HEK293 (cell line): ENCODE measurements around the gene RAP2A.

Experiments
- EGR2 ChIP-seq: fragments of 450-650 bp; formaldehyde crosslinking; IDR thresholded peaks from 2 replicates; pipeline ENCODE4 v1.5.1; 2016; ENCODE audit warnings: low read depth, missing biosample characterization, missing genetic modification characterization
- FEZF1 ChIP-seq: fragments of 450-650 bp; formaldehyde crosslinking; IDR thresholded peaks from 2 replicates; pipeline ENCODE4 v1.5.1; 2016; ENCODE audit warnings: missing biosample characterization, missing genetic modification characterization
- KLF1 ChIP-seq: fragments of 450-650 bp; formaldehyde crosslinking; IDR thresholded peaks from 2 replicates; pipeline ENCODE4 v1.5.1; 2016; ENCODE audit warnings: missing biosample characterization, missing genetic modification characterization
- KLF8 ChIP-seq: fragments of 450-650 bp; formaldehyde crosslinking; IDR thresholded peaks from 2 replicates; pipeline ENCODE4 v1.5.1; 2016; ENCODE audit warnings: missing biosample characterization, missing genetic modification characterization
- REPIN1 ChIP-seq: fragments of 450-650 bp; formaldehyde crosslinking; IDR thresholded peaks from 2 replicates; pipeline ENCODE4 v1.5.1; 2017; ENCODE audit warnings: missing biosample characterization, missing genetic modification characterization, low read depth
- SP3 ChIP-seq: fragments of 450-650 bp; formaldehyde crosslinking; IDR thresholded peaks from 2 replicates; pipeline ENCODE4 v1.5.1; 2016; ENCODE audit warnings: missing biosample characterization, missing genetic modification characterization
- SP7 ChIP-seq: fragments of 450-650 bp; formaldehyde crosslinking; IDR thresholded peaks from 2 replicates; pipeline ENCODE4 v1.5.1; 2016; ENCODE audit warnings: missing biosample characterization, missing genetic modification characterization
- ZBTB17 ChIP-seq: fragments of 450-650 bp; formaldehyde crosslinking; IDR thresholded peaks from 2 replicates; pipeline ENCODE4 v1.5.1; 2016; ENCODE audit warnings: missing biosample characterization, missing genetic modification characterization
- ZFP37 ChIP-seq: fragments of 450-650 bp; formaldehyde crosslinking; IDR thresholded peaks from 2 replicates; pipeline ENCODE4 v1.5.1; 2016; ENCODE audit warnings: missing biosample characterization, missing genetic modification characterization
- ZIC2 ChIP-seq: fragments of 450-650 bp; formaldehyde crosslinking; IDR thresholded peaks from 2 replicates; pipeline ENCODE4 v1.5.1; 2016; ENCODE audit warnings: missing biosample characterization, missing genetic modification characterization
- ZNF140 ChIP-seq: fragments of 450-650 bp; formaldehyde crosslinking; IDR thresholded peaks from 2 replicates; pipeline ENCODE4 v1.5.1; 2016; ENCODE audit warnings: missing biosample characterization, missing genetic modification characterization
- ZNF146 ChIP-seq: fragments of 450-650 bp; formaldehyde crosslinking; IDR thresholded peaks from 2 replicates; pipeline ENCODE4 v1.5.1; 2016; ENCODE audit warnings: missing biosample characterization, missing genetic modification characterization
- ZNF211 ChIP-seq: fragments of 450-650 bp; formaldehyde crosslinking; IDR thresholded peaks from 2 replicates; pipeline ENCODE4 v1.5.1; 2016; ENCODE audit warnings: low read depth, missing biosample characterization, missing genetic modification characterization
- ZNF24 ChIP-seq: fragments of 450-650 bp; formaldehyde crosslinking; IDR thresholded peaks from 2 replicates; pipeline ENCODE4 v1.5.1; 2016; ENCODE audit warnings: missing biosample characterization, missing genetic modification characterization
- ZNF311 ChIP-seq: fragments of 450-650 bp; formaldehyde crosslinking; IDR thresholded peaks from 2 replicates; pipeline ENCODE4 v1.5.1; 2017; ENCODE audit warnings: missing biosample characterization, missing genetic modification characterization, borderline replicate concordance
- ZNF324 ChIP-seq: fragments of 450-650 bp; formaldehyde crosslinking; IDR thresholded peaks from 2 replicates; pipeline ENCODE4 v1.5.1; 2016; ENCODE audit warnings: missing biosample characterization, missing genetic modification characterization
- ZNF530 ChIP-seq: fragments of 450-650 bp; formaldehyde crosslinking; IDR thresholded peaks from 2 replicates; pipeline ENCODE4 v1.5.1; 2016; ENCODE audit warnings: low read depth, missing biosample characterization, missing genetic modification characterization
- ZNF549 ChIP-seq: fragments of 450-650 bp; IDR thresholded peaks from 2 replicates; pipeline ENCODE4 v1.5.1; 2018; ENCODE audit warnings: missing biosample characterization, missing genetic modification characterization, mild to moderate bottlenecking, inconsistent platforms, moderate library complexity
- ZNF558 ChIP-seq: fragments of 450-650 bp; formaldehyde crosslinking; IDR thresholded peaks from 2 replicates; pipeline ENCODE4 v1.5.1; 2016; ENCODE audit warnings: missing biosample characterization, missing genetic modification characterization
- ZNF585B ChIP-seq: fragments of 450-650 bp; formaldehyde crosslinking; IDR thresholded peaks from 2 replicates; pipeline ENCODE4 v1.5.1; 2016; ENCODE audit warnings: missing biosample characterization, missing genetic modification characterization
- ZNF600 ChIP-seq: fragments of 450-650 bp; formaldehyde crosslinking; IDR thresholded peaks from 2 replicates; pipeline ENCODE4 v1.5.1; 2016; ENCODE audit warnings: missing biosample characterization, missing genetic modification characterization
- ZNF701 ChIP-seq: fragments of 450-650 bp; formaldehyde crosslinking; IDR thresholded peaks from 2 replicates; pipeline ENCODE4 v1.5.1; 2016; ENCODE audit warnings: missing biosample characterization, missing genetic modification characterization
- ZNF785 ChIP-seq: fragments of 450-650 bp; formaldehyde crosslinking; IDR thresholded peaks from 2 replicates; pipeline ENCODE4 v1.5.1; 2016; ENCODE audit warnings: missing biosample characterization, missing genetic modification characterization
- TF ChIP-seq, protein P1 (sequence below): fragments of 450-650 bp; formaldehyde crosslinking; IDR thresholded peaks from 2 replicates; pipeline ENCODE4 v1.5.1; 2016; ENCODE audit warnings: missing biosample characterization, missing genetic modification characterization
- TF ChIP-seq, protein P2 (sequence below): fragments of 450-650 bp; formaldehyde crosslinking; IDR thresholded peaks from 2 replicates; pipeline ENCODE4 v1.5.1; 2017; ENCODE audit warnings: missing biosample characterization, missing genetic modification characterization
- TF ChIP-seq, protein P3 (sequence below): fragments of 450-650 bp; formaldehyde crosslinking; optimal IDR thresholded peaks from 2 replicates; pipeline ENCODE3; 2016; ENCODE audit warnings: missing biosample characterization, mild to moderate bottlenecking, missing genetic modification characterization
- TF ChIP-seq, protein P4 (sequence below): fragments of 450-650 bp; formaldehyde crosslinking; IDR thresholded peaks from 2 replicates; pipeline ENCODE4 v1.5.1; 2016; ENCODE audit warnings: missing biosample characterization, missing genetic modification characterization
- TF ChIP-seq, protein P5 (sequence below): fragments of 450-650 bp; formaldehyde crosslinking; IDR thresholded peaks from 2 replicates; pipeline ENCODE4 v1.5.1; 2017; ENCODE audit warnings: missing biosample characterization, missing genetic modification characterization
- TF ChIP-seq, protein P6 (sequence below): fragments of 450-650 bp; IDR thresholded peaks from 2 replicates; pipeline ENCODE4 v1.5.1; 2018; ENCODE audit warnings: missing biosample characterization, mild to moderate bottlenecking, missing genetic modification characterization

The RAP2A gene

DNA sequence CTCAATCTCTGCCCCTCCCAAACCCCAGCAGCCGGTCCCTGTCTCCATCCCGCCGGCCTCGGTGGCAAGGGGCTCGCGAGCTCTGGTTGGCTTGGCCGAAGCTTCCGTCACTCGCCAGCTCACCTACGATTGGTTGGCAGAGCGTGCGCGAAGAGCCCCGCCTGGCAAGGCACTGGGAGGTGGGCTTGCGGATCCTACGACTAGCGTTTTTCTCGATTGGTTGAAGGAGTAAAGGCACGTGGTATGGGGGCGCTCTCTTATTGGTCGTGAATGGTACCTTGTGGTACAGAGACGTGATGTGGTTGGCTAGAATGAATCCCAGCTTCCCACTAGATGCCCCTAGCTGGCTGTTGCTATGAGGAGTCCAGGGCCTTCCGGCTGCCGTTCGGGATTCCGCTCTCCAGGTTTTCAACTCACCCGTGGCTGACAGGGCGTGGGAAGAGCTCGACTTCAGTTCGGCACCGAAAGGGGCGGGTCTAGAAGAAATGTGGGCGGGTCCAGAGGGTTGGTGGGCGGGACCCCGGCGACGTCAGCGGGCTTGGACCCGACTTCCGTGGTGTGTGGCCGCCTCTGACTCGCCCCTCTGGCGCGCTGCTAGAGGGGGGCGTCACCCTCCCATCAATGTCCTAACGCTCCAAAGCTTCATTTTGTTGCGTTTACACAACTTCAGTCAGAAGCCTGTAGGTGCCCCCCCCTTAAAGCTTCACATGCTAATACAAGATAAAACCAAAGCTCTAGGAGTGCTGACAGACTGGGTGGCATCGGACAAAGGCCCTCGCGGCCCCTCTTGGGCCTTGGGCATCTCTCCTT is 847 bp upstream of the RAP2A start (continued):
- TF ChIP-seq ZNF549 (tag by site-specific recombination): no peak
- peak; percentile 76 for TF ChIP-seq ZBTB17 (tag by site-specific recombination)
- TF ChIP-seq, protein P1, sequence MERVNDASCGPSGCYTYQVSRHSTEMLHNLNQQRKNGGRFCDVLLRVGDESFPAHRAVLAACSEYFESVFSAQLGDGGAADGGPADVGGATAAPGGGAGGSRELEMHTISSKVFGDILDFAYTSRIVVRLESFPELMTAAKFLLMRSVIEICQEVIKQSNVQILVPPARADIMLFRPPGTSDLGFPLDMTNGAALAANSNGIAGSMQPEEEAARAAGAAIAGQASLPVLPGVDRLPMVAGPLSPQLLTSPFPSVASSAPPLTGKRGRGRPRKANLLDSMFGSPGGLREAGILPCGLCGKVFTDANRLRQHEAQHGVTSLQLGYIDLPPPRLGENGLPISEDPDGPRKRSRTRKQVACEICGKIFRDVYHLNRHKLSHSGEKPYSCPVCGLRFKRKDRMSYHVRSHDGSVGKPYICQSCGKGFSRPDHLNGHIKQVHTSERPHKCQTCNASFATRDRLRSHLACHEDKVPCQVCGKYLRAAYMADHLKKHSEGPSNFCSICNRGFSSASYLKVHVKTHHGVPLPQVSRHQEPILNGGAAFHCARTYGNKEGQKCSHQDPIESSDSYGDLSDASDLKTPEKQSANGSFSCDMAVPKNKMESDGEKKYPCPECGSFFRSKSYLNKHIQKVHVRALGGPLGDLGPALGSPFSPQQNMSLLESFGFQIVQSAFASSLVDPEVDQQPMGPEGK: peak; percentile 60
- TF ChIP-seq ZNF600 (tag by site-specific recombination): no peak
- TF ChIP-seq, protein P2, sequence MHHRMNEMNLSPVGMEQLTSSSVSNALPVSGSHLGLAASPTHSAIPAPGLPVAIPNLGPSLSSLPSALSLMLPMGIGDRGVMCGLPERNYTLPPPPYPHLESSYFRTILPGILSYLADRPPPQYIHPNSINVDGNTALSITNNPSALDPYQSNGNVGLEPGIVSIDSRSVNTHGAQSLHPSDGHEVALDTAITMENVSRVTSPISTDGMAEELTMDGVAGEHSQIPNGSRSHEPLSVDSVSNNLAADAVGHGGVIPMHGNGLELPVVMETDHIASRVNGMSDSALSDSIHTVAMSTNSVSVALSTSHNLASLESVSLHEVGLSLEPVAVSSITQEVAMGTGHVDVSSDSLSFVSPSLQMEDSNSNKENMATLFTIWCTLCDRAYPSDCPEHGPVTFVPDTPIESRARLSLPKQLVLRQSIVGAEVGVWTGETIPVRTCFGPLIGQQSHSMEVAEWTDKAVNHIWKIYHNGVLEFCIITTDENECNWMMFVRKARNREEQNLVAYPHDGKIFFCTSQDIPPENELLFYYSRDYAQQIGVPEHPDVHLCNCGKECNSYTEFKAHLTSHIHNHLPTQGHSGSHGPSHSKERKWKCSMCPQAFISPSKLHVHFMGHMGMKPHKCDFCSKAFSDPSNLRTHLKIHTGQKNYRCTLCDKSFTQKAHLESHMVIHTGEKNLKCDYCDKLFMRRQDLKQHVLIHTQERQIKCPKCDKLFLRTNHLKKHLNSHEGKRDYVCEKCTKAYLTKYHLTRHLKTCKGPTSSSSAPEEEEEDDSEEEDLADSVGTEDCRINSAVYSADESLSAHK (tag by site-specific recombination): no peak
- TF ChIP-seq FEZF1 (tag by site-specific recombination): no peak
- TF ChIP-seq, protein P3, sequence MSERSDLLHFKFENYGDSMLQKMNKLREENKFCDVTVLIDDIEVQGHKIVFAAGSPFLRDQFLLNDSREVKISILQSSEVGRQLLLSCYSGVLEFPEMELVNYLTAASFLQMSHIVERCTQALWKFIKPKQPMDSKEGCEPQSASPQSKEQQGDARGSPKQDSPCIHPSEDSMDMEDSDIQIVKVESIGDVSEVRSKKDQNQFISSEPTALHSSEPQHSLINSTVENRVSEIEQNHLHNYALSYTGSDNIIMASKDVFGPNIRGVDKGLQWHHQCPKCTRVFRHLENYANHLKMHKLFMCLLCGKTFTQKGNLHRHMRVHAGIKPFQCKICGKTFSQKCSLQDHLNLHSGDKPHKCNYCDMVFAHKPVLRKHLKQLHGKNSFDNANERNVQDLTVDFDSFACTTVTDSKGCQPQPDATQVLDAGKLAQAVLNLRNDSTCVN (tag by site-specific recombination): no peak
- no peak for TF ChIP-seq ZNF211 (tag by site-specific recombination)
- TF ChIP-seq ZFP37 (tag by site-specific recombination): no peak
- no peak for TF ChIP-seq ZNF311 (tag by site-specific recombination)
- TF ChIP-seq SP3: peak; percentile 95
- no peak for TF ChIP-seq ZNF701
- TF ChIP-seq REPIN1 (tag by site-specific recombination): no peak
- TF ChIP-seq ZNF140 (tag by site-specific recombination): no peak
- no peak for TF ChIP-seq ZNF530
- TF ChIP-seq ZNF146 (tag by site-specific recombination): no peak
- TF ChIP-seq, protein P4, sequence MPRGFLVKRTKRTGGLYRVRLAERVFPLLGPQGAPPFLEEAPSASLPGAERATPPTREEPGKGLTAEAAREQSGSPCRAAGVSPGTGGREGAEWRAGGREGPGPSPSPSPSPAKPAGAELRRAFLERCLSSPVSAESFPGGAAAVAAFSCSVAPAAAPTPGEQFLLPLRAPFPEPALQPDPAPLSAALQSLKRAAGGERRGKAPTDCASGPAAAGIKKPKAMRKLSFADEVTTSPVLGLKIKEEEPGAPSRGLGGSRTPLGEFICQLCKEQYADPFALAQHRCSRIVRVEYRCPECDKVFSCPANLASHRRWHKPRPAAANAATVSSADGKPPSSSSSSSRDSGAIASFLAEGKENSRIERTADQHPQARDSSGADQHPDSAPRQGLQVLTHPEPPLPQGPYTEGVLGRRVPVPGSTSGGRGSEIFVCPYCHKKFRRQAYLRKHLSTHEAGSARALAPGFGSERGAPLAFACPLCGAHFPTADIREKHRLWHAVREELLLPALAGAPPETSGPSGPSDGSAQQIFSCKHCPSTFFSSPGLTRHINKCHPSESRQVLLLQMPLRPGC (tag by site-specific recombination): peak; percentile 61
- TF ChIP-seq SP7 (tag by site-specific recombination): peak; percentile 78
- TF ChIP-seq ZNF558 (tag by site-specific recombination): peak; percentile 33; the same call in 1 of the 2 replicates
- peak; percentile 83 for TF ChIP-seq KLF8 (tag by site-specific recombination)
- TF ChIP-seq ZNF24 (tag by site-specific recombination): peak; percentile 29; the same call in 1 of the 2 replicates
- TF ChIP-seq ZNF785 (tag by site-specific recombination): no peak
- TF ChIP-seq EGR2 (tag by site-specific recombination): peak; percentile 83
- no peak for TF ChIP-seq ZNF585B (tag by site-specific recombination)
- TF ChIP-seq ZIC2 (tag by site-specific recombination): no peak; the same call in 1 of the 2 replicates
- TF ChIP-seq, protein P5, sequence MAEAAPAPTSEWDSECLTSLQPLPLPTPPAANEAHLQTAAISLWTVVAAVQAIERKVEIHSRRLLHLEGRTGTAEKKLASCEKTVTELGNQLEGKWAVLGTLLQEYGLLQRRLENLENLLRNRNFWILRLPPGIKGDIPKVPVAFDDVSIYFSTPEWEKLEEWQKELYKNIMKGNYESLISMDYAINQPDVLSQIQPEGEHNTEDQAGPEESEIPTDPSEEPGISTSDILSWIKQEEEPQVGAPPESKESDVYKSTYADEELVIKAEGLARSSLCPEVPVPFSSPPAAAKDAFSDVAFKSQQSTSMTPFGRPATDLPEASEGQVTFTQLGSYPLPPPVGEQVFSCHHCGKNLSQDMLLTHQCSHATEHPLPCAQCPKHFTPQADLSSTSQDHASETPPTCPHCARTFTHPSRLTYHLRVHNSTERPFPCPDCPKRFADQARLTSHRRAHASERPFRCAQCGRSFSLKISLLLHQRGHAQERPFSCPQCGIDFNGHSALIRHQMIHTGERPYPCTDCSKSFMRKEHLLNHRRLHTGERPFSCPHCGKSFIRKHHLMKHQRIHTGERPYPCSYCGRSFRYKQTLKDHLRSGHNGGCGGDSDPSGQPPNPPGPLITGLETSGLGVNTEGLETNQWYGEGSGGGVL (tag by site-specific recombination): no peak
- peak; percentile 50 for TF ChIP-seq KLF1 (tag by site-specific recombination)
- TF ChIP-seq, protein P6, sequence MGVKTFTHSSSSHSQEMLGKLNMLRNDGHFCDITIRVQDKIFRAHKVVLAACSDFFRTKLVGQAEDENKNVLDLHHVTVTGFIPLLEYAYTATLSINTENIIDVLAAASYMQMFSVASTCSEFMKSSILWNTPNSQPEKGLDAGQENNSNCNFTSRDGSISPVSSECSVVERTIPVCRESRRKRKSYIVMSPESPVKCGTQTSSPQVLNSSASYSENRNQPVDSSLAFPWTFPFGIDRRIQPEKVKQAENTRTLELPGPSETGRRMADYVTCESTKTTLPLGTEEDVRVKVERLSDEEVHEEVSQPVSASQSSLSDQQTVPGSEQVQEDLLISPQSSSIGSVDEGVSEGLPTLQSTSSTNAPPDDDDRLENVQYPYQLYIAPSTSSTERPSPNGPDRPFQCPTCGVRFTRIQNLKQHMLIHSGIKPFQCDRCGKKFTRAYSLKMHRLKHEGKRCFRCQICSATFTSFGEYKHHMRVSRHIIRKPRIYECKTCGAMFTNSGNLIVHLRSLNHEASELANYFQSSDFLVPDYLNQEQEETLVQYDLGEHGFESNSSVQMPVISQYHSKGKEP (tag by site-specific recombination): 0 out of 2 replicates have a peak, but pooled peaks have one; percentile 24
- TF ChIP-seq ZNF324: peak; percentile 52
